ENCODE data around the gene DHFR2.

DNA sequence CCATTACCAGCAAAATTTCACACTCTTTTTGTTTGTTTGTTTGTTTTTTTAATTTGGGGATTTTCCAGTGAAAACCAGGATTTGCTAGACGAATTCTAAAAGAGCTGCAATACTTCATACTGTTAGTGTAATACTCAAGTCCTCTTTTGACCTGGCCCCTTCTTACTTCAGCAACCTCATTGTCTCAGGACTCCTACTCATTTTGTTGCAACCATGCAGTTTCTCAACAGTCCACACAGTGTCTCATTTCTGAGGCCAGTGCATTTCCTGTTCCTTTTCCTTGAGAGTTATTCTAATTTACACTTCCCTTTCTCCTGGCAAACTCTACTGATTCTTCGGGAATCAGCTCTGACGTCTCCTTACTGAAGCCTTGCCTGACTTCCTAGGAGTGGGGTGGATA is 35.7 kb upstream of the DHFR2 start:
- TF ChIP-seq POLR2A (IDR thresholded peaks at IDR 0.05): no peak
- no peak for TF ChIP-seq CTCF (IDR thresholded peaks at IDR 0.05)

All from thyroid gland (tissue), 4 donors.